Measurements from ENCODE around the gene NAV2. TPM values are rescaled to one million over a fixed set of nuclear protein-coding genes. Genes with fewer than 3 reads are reported as not detected.
A peak's percentile ranks its signal among the peaks of the same experiment; 100 is the strongest.

Gene NAV2
- total RNA-seq, 4 donors from 2014 or later: 19.2 to 34.7 (median 25.8) TPM

DNA sequence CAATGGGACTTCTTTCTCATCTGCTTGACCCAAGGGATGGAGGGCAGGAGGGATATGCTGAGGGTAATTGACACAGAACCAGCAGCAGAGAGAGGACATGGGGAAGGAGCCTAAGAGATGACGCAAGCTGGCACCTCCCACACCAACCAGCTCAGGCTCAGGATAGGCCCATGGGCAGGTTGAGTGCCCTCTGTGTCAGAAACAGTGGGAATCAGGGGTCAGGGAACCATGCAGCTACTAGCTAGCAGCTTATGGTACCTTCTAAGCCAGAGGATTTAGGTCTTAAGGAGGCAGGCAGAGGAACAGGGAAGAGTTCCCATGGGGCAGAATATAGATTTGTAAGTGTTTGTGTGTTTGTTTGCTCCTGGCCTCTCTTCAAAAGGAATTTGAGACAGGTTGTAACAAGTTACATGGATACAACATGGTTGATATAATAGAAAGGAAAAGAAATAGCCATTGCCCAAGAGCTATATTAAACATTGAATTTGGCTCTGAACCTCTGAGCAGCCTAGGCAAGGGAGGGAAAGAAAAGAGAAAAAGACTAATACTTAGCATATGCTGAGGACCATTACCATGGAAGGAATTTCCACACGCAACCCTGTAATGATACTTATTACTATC, 39.9 kb upstream of the NAV2 start:
- no peak for DNase-seq (ENCODE audit: low spot score in 2 of 2)
- Histone ChIP-seq H3K4me1 (peaks cover 0 to 30% (median 4%) of the 10 kb centered on the region in 4 donors), H3K4me3 (no peak overlapping the region), H3K9me3 (no peaks in the 10 kb centered on the region), H3K27me3 (no peaks in the 10 kb centered on the region), H3K36me3 (no peaks in the 10 kb centered on the region), H3K27ac (no peak overlapping the region)
- TF ChIP-seq POLR2A (IDR thresholded peaks at IDR 0.05) (no peak), EP300 (IDR thresholded peaks at IDR 0.05) (no peak)
- TF ChIP-seq, protein P1, sequence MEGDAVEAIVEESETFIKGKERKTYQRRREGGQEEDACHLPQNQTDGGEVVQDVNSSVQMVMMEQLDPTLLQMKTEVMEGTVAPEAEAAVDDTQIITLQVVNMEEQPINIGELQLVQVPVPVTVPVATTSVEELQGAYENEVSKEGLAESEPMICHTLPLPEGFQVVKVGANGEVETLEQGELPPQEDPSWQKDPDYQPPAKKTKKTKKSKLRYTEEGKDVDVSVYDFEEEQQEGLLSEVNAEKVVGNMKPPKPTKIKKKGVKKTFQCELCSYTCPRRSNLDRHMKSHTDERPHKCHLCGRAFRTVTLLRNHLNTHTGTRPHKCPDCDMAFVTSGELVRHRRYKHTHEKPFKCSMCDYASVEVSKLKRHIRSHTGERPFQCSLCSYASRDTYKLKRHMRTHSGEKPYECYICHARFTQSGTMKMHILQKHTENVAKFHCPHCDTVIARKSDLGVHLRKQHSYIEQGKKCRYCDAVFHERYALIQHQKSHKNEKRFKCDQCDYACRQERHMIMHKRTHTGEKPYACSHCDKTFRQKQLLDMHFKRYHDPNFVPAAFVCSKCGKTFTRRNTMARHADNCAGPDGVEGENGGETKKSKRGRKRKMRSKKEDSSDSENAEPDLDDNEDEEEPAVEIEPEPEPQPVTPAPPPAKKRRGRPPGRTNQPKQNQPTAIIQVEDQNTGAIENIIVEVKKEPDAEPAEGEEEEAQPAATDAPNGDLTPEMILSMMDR (IDR thresholded peaks at IDR 0.05): no peak
- WGBS, 2 donors: 91 to 99% methylated on average over 2 of the region's 2 CpGs

DNA sequence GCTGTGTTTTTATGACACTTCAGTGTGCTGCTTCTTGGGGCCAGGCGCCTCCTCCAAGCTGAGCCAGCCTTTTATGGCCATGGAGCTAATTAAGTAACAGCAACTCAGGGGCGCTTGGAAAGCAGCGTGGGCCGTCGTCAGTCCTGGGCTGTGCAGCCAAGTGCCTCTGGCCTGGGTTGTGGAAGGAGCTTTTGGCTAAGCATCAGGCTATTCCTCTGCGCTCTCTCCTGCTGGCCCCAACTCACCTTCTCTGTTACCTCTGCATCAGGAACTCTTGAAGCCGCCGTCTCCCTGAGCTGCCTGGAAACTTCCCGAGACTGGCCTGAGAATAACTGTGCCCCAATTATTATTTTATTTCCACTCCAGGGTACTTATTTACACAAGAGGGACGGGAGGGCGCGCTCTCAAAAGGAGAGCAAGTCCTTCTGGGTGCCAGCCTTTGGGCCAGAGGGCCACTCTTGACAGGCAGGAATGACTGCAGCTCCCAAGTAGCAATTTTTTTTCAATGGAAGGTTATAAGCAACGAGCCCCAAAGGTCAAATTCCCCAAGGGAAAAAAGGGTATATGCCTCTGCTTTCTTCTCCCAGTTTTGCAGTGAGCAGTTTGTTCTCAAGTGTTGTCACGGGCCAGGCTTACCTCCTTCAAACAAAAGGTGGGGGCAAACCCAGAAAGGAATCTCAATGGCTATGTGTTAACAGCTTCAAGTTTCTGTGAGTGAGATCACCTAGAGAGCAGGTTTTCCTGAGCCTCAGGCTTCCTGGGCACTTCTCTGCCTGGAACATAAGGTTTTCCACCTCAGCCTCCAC, 38.5 kb upstream of the NAV2 start:
- TF ChIP-seq POLR2A (IDR thresholded peaks at IDR 0.05) (no peak), EP300 (IDR thresholded peaks at IDR 0.05) (peak in 1 of 2 donors; percentile 53)
- TF ChIP-seq, protein P1 (IDR thresholded peaks at IDR 0.05): no peak
- no peak overlapping the region for H3K4me3 ChIP-seq
- 55 to 58% methylated on average over 14 of the region's 14 CpGs for WGBS, 2 donors
- peak overlapping the region in 2 of 4 donors; percentile 40 to 52 for H3K27ac ChIP-seq
- no peaks in the 10 kb centered on the region for H3K9me3 ChIP-seq
- peaks cover 0 to 36% (median 4%) of the 10 kb centered on the region in 4 donors for H3K4me1 ChIP-seq
- DNase-seq (ENCODE audit: low spot score in 2 of 2): peak; percentile 40 to 56
- H3K36me3 ChIP-seq: no peaks in the 10 kb centered on the region
- no peaks in the 10 kb centered on the region for H3K27me3 ChIP-seq

DNA sequence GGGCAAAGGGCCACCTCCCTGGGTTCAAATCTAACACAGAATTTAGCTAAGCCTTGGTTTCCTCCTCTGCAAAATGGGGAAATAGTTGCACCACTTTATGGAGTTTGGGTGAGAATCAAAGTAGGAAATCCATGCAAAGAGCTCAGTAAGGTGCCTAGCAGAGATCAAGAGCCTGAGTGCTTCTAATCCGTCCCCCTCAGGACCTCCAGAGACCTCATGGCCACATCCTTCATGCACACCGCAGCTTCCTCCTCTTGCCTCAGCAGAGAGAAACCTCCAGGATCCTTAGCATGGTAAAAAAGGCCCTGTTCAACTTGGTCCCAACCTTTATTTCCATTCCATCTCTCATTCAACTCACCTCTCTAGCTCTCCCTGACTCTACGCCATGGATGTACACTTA, 37.8 kb upstream of the NAV2 start:
- no peaks in the 10 kb centered on the region for H3K27me3 ChIP-seq
- 85 to 96% methylated on average over 3 of the region's 3 CpGs for WGBS, 2 donors
- H3K4me1 ChIP-seq: peaks cover 0 to 41% (median 8%) of the 10 kb centered on the region in 4 donors
- H3K27ac ChIP-seq: peak overlapping the region in 1 of 4 donors; percentile 52
- H3K4me3 ChIP-seq: no peak overlapping the region
- TF ChIP-seq POLR2A (IDR thresholded peaks at IDR 0.05) (no peak), EP300 (IDR thresholded peaks at IDR 0.05) (no peak)
- TF ChIP-seq, protein P1 (IDR thresholded peaks at IDR 0.05): no peak
- no peak for DNase-seq (ENCODE audit: low spot score in 2 of 2)
- H3K9me3 ChIP-seq: no peaks in the 10 kb centered on the region
- no peaks in the 10 kb centered on the region for H3K36me3 ChIP-seq

DNA sequence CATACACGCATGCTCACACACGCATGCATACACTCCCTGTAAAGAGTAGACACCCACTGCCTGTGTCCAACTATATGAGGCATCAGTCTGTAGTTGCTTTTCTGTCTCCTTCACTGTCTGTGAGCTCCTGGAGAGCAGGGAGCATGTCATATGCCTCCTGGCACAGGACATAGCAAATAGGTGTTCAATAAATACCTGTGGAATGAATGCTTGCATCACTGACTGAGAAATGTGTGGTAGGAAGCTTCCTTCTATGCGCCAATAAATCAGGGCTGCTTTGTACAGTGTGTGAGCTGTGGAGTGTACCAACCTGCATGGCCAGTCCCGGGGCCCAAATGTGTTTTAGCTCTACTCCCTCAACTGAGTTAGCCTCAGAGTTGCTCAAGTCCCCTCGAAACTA, 37.2 kb upstream of the NAV2 start:
- peak overlapping the region in 1 of 4 donors; percentile 46 for H3K27ac ChIP-seq
- DNase-seq (ENCODE audit: low spot score in 2 of 2): no peak
- 95 to 97% methylated on average over 5 of the region's 5 CpGs for WGBS, 2 donors
- peaks cover 0 to 43% (median 11%) of the 10 kb centered on the region in 4 donors for H3K4me1 ChIP-seq
- TF ChIP-seq, protein P1 (IDR thresholded peaks at IDR 0.05): no peak
- TF ChIP-seq EP300 (IDR thresholded peaks at IDR 0.05) (no peak), POLR2A (IDR thresholded peaks at IDR 0.05) (no peak)
- H3K4me3 ChIP-seq: no peak overlapping the region
- no peaks in the 10 kb centered on the region for H3K27me3 ChIP-seq
- no peaks in the 10 kb centered on the region for H3K36me3 ChIP-seq
- H3K9me3 ChIP-seq: no peaks in the 10 kb centered on the region
